GM10248 (cell line): ENCODE measurements around the gene HSDL1.
A peak's percentile ranks its signal among the peaks of the same experiment; 100 is the strongest.
"Not testable (repeated sequence)": the region's sequence is repeated elsewhere in the genome, so short reads cannot be mapped to it uniquely, and the experiment has no call there.

ENCODE experiments used
- CTCF ChIA-PET: fragments of 300-600 bp; sonication (Branson Sonifier 250); formaldehyde crosslinking; extraction: SDS; loops from one replicate; lab custom pipeline; 2021; ENCODE audit warnings: antibody characterized with exemption; lab: Yijun Ruan, JAX
- POLR2A ChIA-PET: fragments of 350-650 bp; sonication (Branson Sonifier 250); formaldehyde crosslinking; extraction: SDS; loops from one replicate; lab custom pipeline; 2020; ENCODE audit warnings: antibody characterized with exemption; lab: Yijun Ruan, JAX
- DNase-seq: peaks from one replicate; pipeline ENCODE4 v3.0.0; 2012; ENCODE audit errors: extremely low spot score
- CTCF ChIP-seq: IDR thresholded peaks from 2 replicates; pipeline ENCODE4 v1.5.1; 2012; ENCODE audit warnings: mild to moderate bottlenecking, low read depth; ENCODE audit errors: extremely low read depth, missing control alignments, control extremely low read depth

Gene HSDL1

GRCh38 chr16:84124257-84125073 lies 20.5 kb downstream of the HSDL1 start:
- POLR2A ChIA-PET, result no interaction called here
- CTCF ChIA-PET, result interaction anchor here (1.2 kb wide), 1 partner anchor 9 kb away, joined by 5 read pairs; no protein-coding TSS in a partner anchor
- no peak for TF ChIP-seq CTCF
- no peak for DNase-seq

- ChIA-PET CTCF (interaction anchor here (0.9 to 1.5 kb wide), 3 partner anchors 10 to 66 kb away, joined by 3 to 4 read pairs (median 3); partner anchors contain the start of gene TAF1C), POLR2A (no interaction called here)
- DNase-seq, result no peak
- TF ChIP-seq CTCF, result no peak
These were observed 24.0 kb downstream of the HSDL1 start for GRCh38 chr16:84121007-84121406.

- CTCF ChIA-PET, result interaction anchor here (1.5 to 1.6 kb wide), 2 partner anchors 35 to 67 kb away, joined by 4 to 6 read pairs; partner anchors contain the start of gene TAF1C
- POLR2A ChIA-PET, result no interaction called here
- DNase-seq, result no peak
- TF ChIP-seq CTCF, result no peak
These were observed 25.0 kb downstream of the HSDL1 start for GRCh38 chr16:84120023-84120422.

GRCh38 chr16:84119368-84119767 lies 25.6 kb downstream of the HSDL1 start:
- ChIA-PET CTCF (interaction anchor here (0.6 to 3.0 kb wide), 4 partner anchors 14 to 68 kb away, joined by 3 to 10 read pairs (median 5); partner anchors contain the start of gene TAF1C), POLR2A (interaction anchor here (0.6 kb wide), 1 partner anchor 26 kb away, joined by 4 read pairs; the partner anchor contains the start of genes DNAAF1 and HSDL1)
- DNase-seq, result no peak
- no peak for TF ChIP-seq CTCF

- POLR2A ChIA-PET, DNase-seq: not testable (repeated sequence)
- CTCF ChIA-PET, result interaction anchor here (0.9 to 4.7 kb wide), 8 partner anchors 9 to 608 kb away, joined by 3 to 24 read pairs (median 10); partner anchors contain the start of gene TAF1C
These were observed 26.7 kb downstream of the HSDL1 start for GRCh38 chr16:84118315-84118714.

GRCh38 chr16:84117494-84117843 lies 27.5 kb downstream of the HSDL1 start:
- DNase-seq, result peak; percentile 47
- CTCF ChIA-PET, result interaction anchor here (1.5 to 4.7 kb wide), 12 partner anchors 10 to 70 kb away, joined by 3 to 35 read pairs (median 10); partner anchors contain the start of gene TAF1C
- POLR2A ChIA-PET, result interaction anchor here (0.5 to 1.5 kb wide), 3 partner anchors 21 to 86 kb away, joined by 3 to 5 read pairs (median 3); no protein-coding TSS in a partner anchor
- no peak for TF ChIP-seq CTCF
